ENCODE data around the gene FAM171A2. TPM values are rescaled to one million over a fixed set of nuclear protein-coding genes. Genes with fewer than 3 reads are reported as not detected.
A peak's percentile ranks its signal among the peaks of the same experiment; 100 is the strongest.

Gene FAM171A2
- total and polyA plus RNA-seq, 2 of the 8 experiments (the other 6 are each of a cell fraction or from before 2014, with no cell fraction given) = 21.9 to 24.1 TPM

DNA sequence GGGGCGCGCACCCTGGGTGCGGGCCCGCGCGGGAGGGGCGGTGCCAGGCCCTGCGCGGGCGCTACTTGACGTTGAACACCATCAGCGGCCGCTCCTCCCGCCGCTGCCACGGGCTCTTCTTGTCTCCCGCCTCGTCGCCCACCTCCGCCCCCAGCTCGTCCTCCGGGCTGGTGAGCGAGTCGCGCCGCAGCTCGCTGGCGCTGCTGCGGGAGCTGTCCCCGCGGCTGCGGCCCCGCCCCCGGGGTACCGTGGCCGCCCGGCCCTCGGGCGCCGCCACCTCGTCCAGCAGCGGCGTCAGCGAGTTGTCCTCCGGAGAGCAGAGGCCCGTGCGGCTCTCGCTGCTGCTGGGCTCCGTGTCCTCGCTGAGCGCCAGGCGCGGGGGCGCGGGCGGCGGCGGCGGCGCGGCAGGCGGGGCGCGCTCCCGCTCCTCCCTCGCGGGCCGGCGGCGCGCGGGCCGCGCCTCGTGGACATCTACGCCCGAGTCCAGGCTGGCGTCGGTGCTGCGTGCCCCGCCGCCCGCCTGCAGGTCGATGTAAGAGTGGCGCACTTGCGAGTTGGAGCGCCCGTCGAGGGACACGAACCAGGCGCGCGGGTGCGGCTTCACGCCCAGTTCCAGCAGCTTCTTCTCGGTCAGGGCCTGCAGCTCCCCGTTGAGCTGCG is 9.9 kb downstream of the FAM171A2 start:
- H2BK12ac ChIP-seq (ENCODE audit: low read depth, low read length) = no peak overlapping the region
- H3K36me3 ChIP-seq (ENCODE audit: control insufficient read depth in 2 of 4, insufficient read depth in 4 of 4, low read length in 3 of 4) = peaks cover under 1 to 3% (median 1%) of the 10 kb centered on the region in 4 experiments; a peak in 3 of 8 replicates
- CTCF ChIA-PET (ENCODE audit: partially characterized antibody) = interaction anchor here (0.7 to 10.1 kb wide), 21 partner anchors 8 to 292 kb away, joined by 3 to 177 read pairs (median 6); partner anchors contain the start of genes ASB16, FAM171A2, GRN and TMUB2
- no peak overlapping the region for H3K14ac ChIP-seq (ENCODE audit: insufficient read length)
- peaks cover 0 to 8% (median 4%) of the 10 kb centered on the region in 4 experiments; a peak in 4 of 7 replicates for H3K4me1 ChIP-seq (replicated peaks in 1 of 4; ENCODE audit: control insufficient read depth in 3 of 4, insufficient read depth in 4 of 4, low read length in 3 of 4)
- H3K27me3 ChIP-seq (replicated peaks in 1 of 4; ENCODE audit: control insufficient read depth in 3 of 4, extremely low read depth in 1 of 4, insufficient read depth in 3 of 4, low read length in 3 of 4) = no peaks in the 10 kb centered on the region; a peak in 2 of 7 replicates
- no peak overlapping the region for H3K27ac ChIP-seq (ENCODE audit: low read depth, low read length)
- no peak overlapping the region for H2AFZ ChIP-seq (ENCODE audit: low read length)
- peak overlapping the region; percentile 77 for H4K5ac ChIP-seq (ENCODE audit: insufficient read length, low read depth, low read length)
- H3K18ac ChIP-seq (ENCODE audit: extremely low read depth, low read length) = peak overlapping the region; percentile 78
- no peaks in the 10 kb centered on the region for H3K79me2 ChIP-seq (ENCODE audit: control insufficient read depth in 1 of 2, insufficient read depth in 2 of 2, low read length in 2 of 2)
- no peak overlapping the region for H2AK5ac ChIP-seq (ENCODE audit: low read depth, low read length)
- H3K23ac ChIP-seq (ENCODE audit: insufficient read length) = no peak overlapping the region
- no peak overlapping the region for H2BK20ac ChIP-seq (ENCODE audit: low read length)
- peaks cover 4 to 24% of the 10 kb centered on the region in 2 experiments for H4K20me1 ChIP-seq (replicated peaks in 1 of 2; ENCODE audit: control insufficient read depth in 1 of 2, insufficient read depth in 2 of 2, low read length in 2 of 2)
- POLR2A ChIA-PET (ENCODE audit: partially characterized antibody) = interaction anchor here (0.8 to 3.2 kb wide), 22 partner anchors 9 to 436 kb away, joined by 3 to 18 read pairs (median 4); partner anchors contain the start of genes FAM171A2, GRN, TMUB2 and UBTF
- peaks cover 8% of the 10 kb centered on the region; the same call in 1 of the 2 replicates for H3K23me2 ChIP-seq (ENCODE audit: low read depth, low read length)
- H4K91ac ChIP-seq (replicated peaks; ENCODE audit: insufficient read length, low read length) = no peak overlapping the region
- H3K4me2 ChIP-seq (ENCODE audit: insufficient read depth in 1 of 2, low read depth in 2 of 2, low read length in 2 of 2) = peak overlapping the region; percentile 71 to 93
- no peak overlapping the region for H2BK120ac ChIP-seq (replicated peaks; ENCODE audit: low read depth, low read length)
- peak overlapping the region; percentile 42 to 68 (median 50) for H3K4me3 ChIP-seq (ENCODE audit: extremely low read depth in 1 of 4, insufficient read depth in 2 of 4, low read depth in 3 of 4, low read length in 4 of 4)
- DNase-seq (ENCODE audit: low read depth in 1 of 2, low spot score in 2 of 2) (peak in 1 of 2 experiments; percentile 77), FAIRE-seq (no peak)
- H2BK5ac ChIP-seq (ENCODE audit: low read depth, low read length) = no peak overlapping the region
- H3K9ac ChIP-seq (replicated peaks in 1 of 4; ENCODE audit: extremely low read depth in 1 of 4, low read depth in 3 of 4, low read length in 3 of 4) = peak overlapping the region in 3 of 4 experiments; percentile 20 to 43 (median 39); a peak in 2 of 7 replicates
- no peak overlapping the region; the same call in 1 of the 2 replicates for H4K8ac ChIP-seq (ENCODE audit: extremely low read depth, insufficient read depth, low read length)
- 2% methylated on average over 31 of the region's 98 CpGs; no CpG with 5 or more reads in 1 of the 2 experiments for WGBS, 2 experiments (ENCODE audit: extremely low coverage in 1 of 2, insufficient coverage in 1 of 2, insufficient read length in 1 of 2, insufficient replicate concordance in 2 of 2, low coverage in 1 of 2, low lambda C conversion rate in 2 of 2, missing lambda C conversion rate in 1 of 2)
- no peak overlapping the region for H3K56ac ChIP-seq (replicated peaks; ENCODE audit: insufficient read length, low read depth, low read length)
- no peak overlapping the region for H2BK15ac ChIP-seq (ENCODE audit: low read length)
- no peaks in the 10 kb centered on the region for H3K9me3 ChIP-seq (ENCODE audit: insufficient read depth in 2 of 2, low read depth in 1 of 2, low read length in 1 of 2)
- H3K79me1 ChIP-seq (ENCODE audit: low read depth, low read length) = peaks cover 5% of the 10 kb centered on the region
- H3K4ac ChIP-seq (replicated peaks; ENCODE audit: insufficient read length, low read depth, low read length) = no peak overlapping the region
- no peak for TF ChIP-seq CBX5 (IDR thresholded peaks at IDR 0.05; ENCODE audit: low read depth, low read length)
- TF ChIP-seq HDAC2 (IDR thresholded peaks at IDR 0.05; ENCODE audit: borderline replicate concordance in 1 of 2, low read depth in 2 of 2, low read length in 2 of 2) = 0 out of 4 replicates have a peak, but pooled peaks of 1 of the 2 experiments have one; percentile 41
- TF ChIP-seq KDM4A (IDR thresholded peaks at IDR 0.05; ENCODE audit: low read depth, low read length, severe bottlenecking) = peak; percentile 61
- TF ChIP-seq SP2 (IDR thresholded peaks at IDR 0.05; ENCODE audit: low read length) = no peak
- TF ChIP-seq NANOG (IDR thresholded peaks at IDR 0.05; ENCODE audit: insufficient read depth, low read depth, low read length, poor library complexity, severe bottlenecking) = no peak
- TF ChIP-seq TAF1 (IDR thresholded peaks at IDR 0.05; ENCODE audit: low read depth, low read length) = 0 out of 2 replicates have a peak, but pooled peaks have one; percentile 10
- TF ChIP-seq, protein P1, sequence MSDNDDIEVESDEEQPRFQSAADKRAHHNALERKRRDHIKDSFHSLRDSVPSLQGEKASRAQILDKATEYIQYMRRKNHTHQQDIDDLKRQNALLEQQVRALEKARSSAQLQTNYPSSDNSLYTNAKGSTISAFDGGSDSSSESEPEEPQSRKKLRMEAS (IDR thresholded peaks at IDR 0.05) = peak; percentile 19
- TF ChIP-seq RFX5 (IDR thresholded peaks at IDR 0.05; ENCODE audit: borderline replicate concordance, low read depth, low read length) = no peak
- TF ChIP-seq, protein P2, sequence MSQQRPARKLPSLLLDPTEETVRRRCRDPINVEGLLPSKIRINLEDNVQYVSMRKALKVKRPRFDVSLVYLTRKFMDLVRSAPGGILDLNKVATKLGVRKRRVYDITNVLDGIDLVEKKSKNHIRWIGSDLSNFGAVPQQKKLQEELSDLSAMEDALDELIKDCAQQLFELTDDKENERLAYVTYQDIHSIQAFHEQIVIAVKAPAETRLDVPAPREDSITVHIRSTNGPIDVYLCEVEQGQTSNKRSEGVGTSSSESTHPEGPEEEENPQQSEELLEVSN (IDR thresholded peaks at IDR 0.05) = peak; percentile 42
- no peak for TF ChIP-seq JUND (IDR thresholded peaks at IDR 0.05; ENCODE audit: low read length)

Data from H1 (cell line).